B cell (primary cell): ENCODE measurements around the gene KDELR1. TPM values are rescaled to one million over a fixed set of nuclear protein-coding genes. Genes with fewer than 3 reads are reported as not detected.

Experiments used
- ATAC-seq: fragments of 200-7000 bp; cut with Tn5 transposase; one replicate; pipeline ENCODE4 v1.10.0; 2021; ENCODE audit warnings: low read depth, mild to moderate bottlenecking, moderate number of reproducible peaks, moderate library complexity
- CTCF ChIA-PET: fragments of 350-600 bp; sonication (Branson Sonifier 250); formaldehyde crosslinking; loops from one replicate; lab custom pipeline; 2021; ENCODE audit warnings: antibody characterized with exemption, inconsistent platforms; lab: Charles Lee
- POLR2A ChIA-PET: fragments of 350-600 bp; sonication (Branson Sonifier 250); formaldehyde crosslinking; loops from one replicate; lab custom pipeline; 2021; ENCODE audit warnings: antibody characterized with exemption; lab: Charles Lee
- DNase-seq: peaks from one replicate; pipeline ENCODE4 v3.0.0; 2013
- H2AFZ ChIP-seq: 2 replicates; pipeline ENCODE4 v1.6.1; 2012; ENCODE audit warnings: mild to moderate bottlenecking, low read depth, low read length; ENCODE audit not compliant: insufficient read depth, poor library complexity, severe bottlenecking
- H3K27ac ChIP-seq, 2 donors: 1 replicate in 1 of 2; 2 replicates in 1 of 2; pipeline ENCODE4 v1.5.1; 2012 to 2013; ENCODE audit warnings: low read length in 2 of 2, mild to moderate bottlenecking in 2 of 2, moderate library complexity in 1 of 2
- H3K27me3 ChIP-seq, 4 experiments: fragments of 200-600 bp in 1 of 4; sonication (generic) in 1 of 4; replicated peaks in 1 of 4; 1 replicate in 2 of 4; 2 replicates in 2 of 4; pipeline versions ENCODE4 v1.6.1 to v1.7.0; 2013 to 2016; ENCODE audit warnings: low read length in 3 of 4, mild to moderate bottlenecking in 2 of 4, mixed read lengths in 1 of 4, moderate library complexity in 1 of 4; ENCODE audit not compliant: insufficient read depth in 4 of 4, control insufficient read depth in 3 of 4; ENCODE audit errors: control extremely low read depth in 1 of 4
- H3K36me3 ChIP-seq, 2 experiments: replicated peaks in 1 of 2; 1 replicate in 1 of 2; 2 replicates in 1 of 2; pipeline versions ENCODE4 v1.6.1 to v1.7.1; 2013; ENCODE audit warnings: low read length in 1 of 2; ENCODE audit not compliant: insufficient read depth in 2 of 2, control insufficient read depth in 1 of 2; ENCODE audit errors: control extremely low read depth in 1 of 2, extremely low read depth in 1 of 2
- H3K4me1 ChIP-seq, 2 donors: fragments of 200-600 bp in 1 of 2; sonication (generic) in 1 of 2; 1 replicate in 1 of 2; 2 replicates in 1 of 2; pipeline versions ENCODE4 v1.5.1 to v1.6.1; 2013 to 2017; ENCODE audit warnings: low read length in 2 of 2; ENCODE audit not compliant: control insufficient read depth in 2 of 2, insufficient read depth in 2 of 2
- H3K4me2 ChIP-seq: replicated peaks from 2 replicates; pipeline ENCODE3; 2012; ENCODE audit warnings: mild to moderate bottlenecking, low read depth, low read length; ENCODE audit not compliant: poor library complexity, severe bottlenecking
- H3K4me3 ChIP-seq, 5 experiments: fragments of 200-600 bp in 1 of 5; sonication (generic) in 1 of 5; 1 replicate in 3 of 5; 2 replicates in 2 of 5; pipeline versions ENCODE4 v1.5.1 to v1.7.0; 2011 to 2016; ENCODE audit warnings: low read length in 4 of 5, mild to moderate bottlenecking in 4 of 5, low read depth in 2 of 5, control low read depth in 1 of 5, moderate library complexity in 1 of 5; ENCODE audit not compliant: insufficient read depth in 1 of 5; ENCODE audit errors: control extremely low read depth in 1 of 5, extremely low read depth in 1 of 5
- H3K79me2 ChIP-seq: fragments of 200-600 bp; sonication (generic); one replicate; pipeline ENCODE4 v1.6.0; 2016; ENCODE audit warnings: low read length; ENCODE audit not compliant: control insufficient read depth, insufficient read depth
- H3K9ac ChIP-seq: fragments of 200-600 bp; sonication (generic); 2 replicates; pipeline ENCODE4 v1.6.1; 2017; ENCODE audit warnings: mild to moderate bottlenecking, low read length, moderate library complexity
- H3K9me3 ChIP-seq, 3 donors: one replicate each; pipeline versions ENCODE4 v1.6.1 to v1.7.1; 2013; ENCODE audit warnings: low read length in 2 of 3; ENCODE audit not compliant: control insufficient read depth in 2 of 3, insufficient read depth in 1 of 3; ENCODE audit errors: control extremely low read depth in 1 of 3
- H4K20me1 ChIP-seq: 2 replicates; pipeline ENCODE4 v1.6.0; 2012; ENCODE audit warnings: mild to moderate bottlenecking, low read length; ENCODE audit not compliant: insufficient read depth, control insufficient read depth, poor library complexity, severe bottlenecking
- H3K27ac Mint-ChIP-seq: one replicate; pipeline ENCODE4 v1.8.0; 2021; ENCODE audit warnings: mixed read lengths
- H3K27me3 Mint-ChIP-seq: one replicate; pipeline ENCODE4 v1.8.0; 2021; ENCODE audit warnings: mixed read lengths
- H3K4me1 Mint-ChIP-seq: one replicate; pipeline ENCODE4 v1.8.0; 2021; ENCODE audit warnings: mixed read lengths
- H3K4me3 Mint-ChIP-seq: one replicate; pipeline ENCODE4 v1.8.0; 2021; ENCODE audit warnings: mixed read lengths
- H3K9me3 Mint-ChIP-seq: one replicate; pipeline ENCODE4 v1.8.0; 2022; ENCODE audit warnings: mixed read lengths; ENCODE audit not compliant: insufficient read depth
- EZH2 ChIP-seq: IDR thresholded peaks from 2 replicates; pipeline ENCODE4 v1.6.1; 2012; ENCODE audit warnings: borderline replicate concordance, low read depth, mild to moderate bottlenecking, moderate library complexity, low read length; ENCODE audit not compliant: insufficient read depth, poor library complexity, severe bottlenecking
- WGBS: methylation state at CpG from one replicate; pipeline ENCODE4 v1.1.5; 2013; ENCODE audit warnings: missing lambda C conversion rate; ENCODE audit not compliant: insufficient coverage; 5-methylcytosine and 5-hydroxymethylcytosine counted together
- intact Hi-C: fragments of 100-400 bp; cut with micrococcal nuclease; formaldehyde crosslinking; loops from one replicate; pipeline ENCODE4 v1.10.0; 2022
- polyA plus RNA-seq: library from polyadenylated mRNA; depleted of rRNA; stranded (reverse); fragments of >200 nt; gene quantifications from 2 replicates; pipeline ENCODE4 v1.2.3, GENCODE V29; 2012
- total RNA-seq, 2 donors: library from RNA; stranded (reverse); fragments of 120-200 nt in 1 of 2; gene quantifications; 1 replicate in 1 of 2; 2 replicates in 1 of 2; pipeline versions ENCODE4 v1.2.3 to v1.2.4, GENCODE V29; 2013 to 2022
- TF ChIP-seq, protein P1 (sequence below): fragments of 200-600 bp; IDR thresholded peaks from one replicate; pipeline ENCODE4 v1.8.0; 2022; ENCODE audit warnings: antibody characterized with exemption, mild to moderate bottlenecking

KDELR1 gene
- total and polyA plus RNA-seq, 2 donors (not counting 1 experiment from before 2014, with no cell fraction given), result 33.3 to 62.7 TPM

DNA sequence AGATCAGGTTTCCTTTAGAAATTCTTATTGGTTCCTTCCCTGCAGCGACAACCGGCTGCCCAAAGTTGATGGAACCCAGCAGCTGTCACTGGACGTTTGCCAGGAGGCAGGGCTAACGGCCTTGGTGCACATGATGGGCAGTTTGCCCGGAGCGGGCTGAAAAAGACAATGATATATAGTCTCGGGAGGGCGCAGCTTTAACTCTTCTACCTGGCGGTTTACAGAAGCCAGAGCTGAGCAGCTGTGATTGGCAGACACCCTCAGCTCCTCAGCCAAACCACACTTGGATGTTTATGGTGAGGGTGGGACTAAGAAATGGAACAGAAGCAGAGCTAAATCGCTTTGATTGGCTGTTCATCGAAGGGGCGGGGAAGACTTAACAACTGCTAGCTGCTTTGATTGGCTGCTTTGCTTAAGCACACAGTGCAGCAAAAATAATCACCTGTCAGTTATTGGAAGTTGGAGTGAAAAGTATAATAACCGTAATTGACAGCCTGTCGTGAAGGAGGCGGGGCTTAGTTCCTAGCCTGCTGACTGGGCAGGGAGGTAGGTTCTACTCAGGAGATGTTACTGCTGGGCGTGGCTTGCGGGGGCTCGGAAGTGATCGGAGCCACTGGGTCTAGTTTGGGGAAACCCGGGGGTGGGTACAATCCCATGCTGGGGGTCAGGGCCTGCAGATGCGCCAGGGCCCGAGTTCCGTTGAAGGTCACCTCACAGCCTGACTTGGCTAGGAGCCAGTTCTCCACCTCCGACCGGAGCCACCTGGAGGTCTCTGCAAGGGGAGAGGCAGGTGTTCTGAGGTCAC is 58.5 kb downstream of the KDELR1 start:
- Histone ChIP-seq H3K27me3 (no peaks in the 10 kb centered on the region), H3K4me2 (peak overlapping the region; percentile 96), H4K20me1 (peaks cover 30% of the 10 kb centered on the region), H3K9ac (peak overlapping the region; percentile 75), H2AFZ (peak overlapping the region; percentile 77), H3K9me3 (peaks cover 0 to 4% (median 2%) of the 10 kb centered on the region in 3 donors), H3K27ac (peak overlapping the region; percentile 82 to 94), H3K36me3 (peaks cover 0 to 32% of the 10 kb centered on the region in 2 experiments), H3K4me3 (peak overlapping the region; percentile 59 to 94 (median 90)), H3K79me2 (peaks cover 23% of the 10 kb centered on the region), H3K4me1 (peaks cover 49 to 63% of the 10 kb centered on the region in 2 donors)
- Mint-ChIP-seq H3K27me3 (no peaks in the 10 kb centered on the region), H3K27ac (peak overlapping the region; percentile 95), H3K9me3 (no peaks in the 10 kb centered on the region), H3K4me1 (peaks cover 54% of the 10 kb centered on the region), H3K4me3 (peak overlapping the region; percentile 98)
- TF ChIP-seq, protein P1, sequence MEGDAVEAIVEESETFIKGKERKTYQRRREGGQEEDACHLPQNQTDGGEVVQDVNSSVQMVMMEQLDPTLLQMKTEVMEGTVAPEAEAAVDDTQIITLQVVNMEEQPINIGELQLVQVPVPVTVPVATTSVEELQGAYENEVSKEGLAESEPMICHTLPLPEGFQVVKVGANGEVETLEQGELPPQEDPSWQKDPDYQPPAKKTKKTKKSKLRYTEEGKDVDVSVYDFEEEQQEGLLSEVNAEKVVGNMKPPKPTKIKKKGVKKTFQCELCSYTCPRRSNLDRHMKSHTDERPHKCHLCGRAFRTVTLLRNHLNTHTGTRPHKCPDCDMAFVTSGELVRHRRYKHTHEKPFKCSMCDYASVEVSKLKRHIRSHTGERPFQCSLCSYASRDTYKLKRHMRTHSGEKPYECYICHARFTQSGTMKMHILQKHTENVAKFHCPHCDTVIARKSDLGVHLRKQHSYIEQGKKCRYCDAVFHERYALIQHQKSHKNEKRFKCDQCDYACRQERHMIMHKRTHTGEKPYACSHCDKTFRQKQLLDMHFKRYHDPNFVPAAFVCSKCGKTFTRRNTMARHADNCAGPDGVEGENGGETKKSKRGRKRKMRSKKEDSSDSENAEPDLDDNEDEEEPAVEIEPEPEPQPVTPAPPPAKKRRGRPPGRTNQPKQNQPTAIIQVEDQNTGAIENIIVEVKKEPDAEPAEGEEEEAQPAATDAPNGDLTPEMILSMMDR, result no peak
- no peak for TF ChIP-seq EZH2
- ATAC-seq (peak; percentile 67), DNase-seq (peak; percentile 98)
- intact Hi-C loops, result loop anchor here (1.0 to 5.0 kb wide), 6 partner anchors 13 to 1994 kb away; partner anchors contain the start of genes CALM3, KCNC3, LIG1 and SYNGR4
- WGBS, result 1% methylated on average over 25 of the region's 25 CpGs
- ChIA-PET CTCF (interaction anchor here (0.6 to 11.5 kb wide), 16 partner anchors 14 to 276 kb away, joined by 3 to 345 read pairs (median 8); partner anchors contain the start of genes EMP3, SYNGR4 and TMEM143), POLR2A (interaction anchor here (0.5 to 6.6 kb wide), 7 partner anchors 11 to 1076 kb away, joined by 3 to 180 read pairs (median 4); partner anchors contain the start of genes CCDC9, EMP3, SYNGR4 and TMEM143)

Other genes starting within 250 kb of the KDELR1 start
- gene LIG1, start 221.2 kb downstream of the KDELR1 start, total RNA-seq, result 111 and 116 TPM in 2 replicates
- gene LIG1, start 221.2 kb downstream of the KDELR1 start, polyA plus RNA-seq, result 97.5 and 167 TPM in 2 replicates
- gene ZSWIM9, start 220.9 kb downstream of the KDELR1 start, total RNA-seq, result 11.8 and 15.7 TPM in 2 replicates
- gene ZSWIM9, start 220.9 kb downstream of the KDELR1 start, polyA plus RNA-seq, result 1.7 and 2.6 TPM in 2 replicates
- 161 and 164 TPM in 2 replicates for gene CARD8, start 135.6 kb downstream of the KDELR1 start, total RNA-seq
- gene CARD8, start 135.6 kb downstream of the KDELR1 start, polyA plus RNA-seq, result 92.0 and 121 TPM in 2 replicates
- gene ZNF114, start 121.5 kb downstream of the KDELR1 start, total RNA-seq, result 0.59 and 0.70 TPM in 2 replicates
- 0.04 and 0.12 TPM in 2 replicates for gene ZNF114, start 121.5 kb downstream of the KDELR1 start, polyA plus RNA-seq
- 305 and 326 TPM in 2 replicates for gene EMP3, start 66.0 kb downstream of the KDELR1 start, total RNA-seq
- gene EMP3, start 66.0 kb downstream of the KDELR1 start, polyA plus RNA-seq, result 595 and 895 TPM in 2 replicates
- 30.0 and 34.5 TPM in 2 replicates for gene TMEM143, start 27.6 kb downstream of the KDELR1 start, total RNA-seq
- gene TMEM143, start 27.6 kb downstream of the KDELR1 start, polyA plus RNA-seq, result 34.3 and 42.5 TPM in 2 replicates
- gene SYNGR4, start 27.2 kb downstream of the KDELR1 start, total RNA-seq, result not detected in 2 replicates
- gene SYNGR4, start 27.2 kb downstream of the KDELR1 start, polyA plus RNA-seq, result not detected in 2 replicates
- gene GRIN2D, start 2.1 kb upstream of the KDELR1 start, total RNA-seq, result not detected in 2 replicates
- not detected in 2 replicates for gene GRIN2D, start 2.1 kb upstream of the KDELR1 start, polyA plus RNA-seq
- gene GRWD1, start 54.4 kb upstream of the KDELR1 start, total RNA-seq, result 38.6 and 40.7 TPM in 2 replicates
- gene GRWD1, start 54.4 kb upstream of the KDELR1 start, polyA plus RNA-seq, result 10.6 and 12.0 TPM in 2 replicates
- 2.1 and 2.3 TPM in 2 replicates for gene KCNJ14, start 64.0 kb upstream of the KDELR1 start, total RNA-seq
- 1.5 and 2.1 TPM in 2 replicates for gene KCNJ14, start 64.0 kb upstream of the KDELR1 start, polyA plus RNA-seq
- gene CYTH2, start 77.8 kb upstream of the KDELR1 start, total RNA-seq, result 56.0 and 62.6 TPM in 2 replicates
- 31.4 and 40.7 TPM in 2 replicates for gene CYTH2, start 77.8 kb upstream of the KDELR1 start, polyA plus RNA-seq
- 1.6 and 1.9 TPM in 2 replicates for gene LMTK3, start 120.3 kb upstream of the KDELR1 start, total RNA-seq
- gene LMTK3, start 120.3 kb upstream of the KDELR1 start, polyA plus RNA-seq, result 0.19 and 0.25 TPM in 2 replicates
- not detected in 2 replicates for gene SULT2B1, start 160.6 kb upstream of the KDELR1 start, total RNA-seq
- gene SULT2B1, start 160.6 kb upstream of the KDELR1 start, polyA plus RNA-seq, result not detected in 2 replicates
- not detected in 2 replicates for gene SPACA4, start 215.2 kb upstream of the KDELR1 start, total RNA-seq
- not detected in 2 replicates for gene SPACA4, start 215.2 kb upstream of the KDELR1 start, polyA plus RNA-seq
- 1.5 and 4.1 TPM in 2 replicates for gene FAM83E, start 223.5 kb upstream of the KDELR1 start, total RNA-seq
- gene FAM83E, start 223.5 kb upstream of the KDELR1 start, polyA plus RNA-seq, result 0.12 and 0.15 TPM in 2 replicates
- gene RPL18, start 227.6 kb upstream of the KDELR1 start, total RNA-seq, result 2,217 and 2,248 TPM in 2 replicates
- gene RPL18, start 227.6 kb upstream of the KDELR1 start, polyA plus RNA-seq, result 3,187 and 4,393 TPM in 2 replicates
- 45.4 and 47.3 TPM in 2 replicates for gene SPHK2, start 228.0 kb upstream of the KDELR1 start, total RNA-seq
- gene SPHK2, start 228.0 kb upstream of the KDELR1 start, polyA plus RNA-seq, result 14.2 and 17.0 TPM in 2 replicates
- 33.0 and 33.2 TPM in 2 replicates for gene DBP, start 245.8 kb upstream of the KDELR1 start, total RNA-seq
- gene DBP, start 245.8 kb upstream of the KDELR1 start, polyA plus RNA-seq, result 14.9 and 23.5 TPM in 2 replicates